SK-N-SH (cell line): Measurements from ENCODE around the gene LRRC36.

ENCODE experiments used
- EZH2phosphoT487 ChIP-seq: fragments of 200-600 bp; sonication (generic); IDR thresholded peaks from 2 replicates; pipeline ENCODE4 v1.6.1; 2017; ENCODE audit warnings: low read depth, mixed run types, mild to moderate bottlenecking, antibody characterized with exemption, moderate library complexity, borderline replicate concordance
- TF ChIP-seq, protein P1 (sequence below): fragments of 200-600 bp; sonication (generic); IDR thresholded peaks from 2 replicates; pipeline ENCODE4 v1.6.1; 2017; ENCODE audit warnings: antibody characterized with exemption, mild to moderate bottlenecking, moderate library complexity

DNA sequence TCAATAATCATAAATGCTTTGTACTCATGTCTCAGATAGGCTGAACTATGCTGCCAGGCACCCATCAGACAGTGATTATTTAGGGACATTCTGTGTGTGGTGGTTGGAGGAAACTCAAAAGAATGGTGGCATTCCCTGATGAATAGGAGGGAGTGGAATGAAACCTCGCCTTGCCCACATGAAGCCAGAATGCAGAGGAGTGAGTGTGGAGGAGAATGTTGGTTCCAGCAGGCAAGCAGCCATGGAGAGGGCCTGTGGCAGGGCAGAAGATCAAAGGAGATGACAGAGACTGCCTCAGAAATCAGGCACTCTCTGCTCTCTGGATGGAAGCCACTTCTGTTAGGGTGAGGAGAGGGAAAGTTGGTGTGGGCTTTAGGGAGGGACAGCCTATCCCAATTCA lies 22.6 kb upstream of the LRRC36 start:
- no peak for TF ChIP-seq EZH2phosphoT487
- TF ChIP-seq, protein P1, sequence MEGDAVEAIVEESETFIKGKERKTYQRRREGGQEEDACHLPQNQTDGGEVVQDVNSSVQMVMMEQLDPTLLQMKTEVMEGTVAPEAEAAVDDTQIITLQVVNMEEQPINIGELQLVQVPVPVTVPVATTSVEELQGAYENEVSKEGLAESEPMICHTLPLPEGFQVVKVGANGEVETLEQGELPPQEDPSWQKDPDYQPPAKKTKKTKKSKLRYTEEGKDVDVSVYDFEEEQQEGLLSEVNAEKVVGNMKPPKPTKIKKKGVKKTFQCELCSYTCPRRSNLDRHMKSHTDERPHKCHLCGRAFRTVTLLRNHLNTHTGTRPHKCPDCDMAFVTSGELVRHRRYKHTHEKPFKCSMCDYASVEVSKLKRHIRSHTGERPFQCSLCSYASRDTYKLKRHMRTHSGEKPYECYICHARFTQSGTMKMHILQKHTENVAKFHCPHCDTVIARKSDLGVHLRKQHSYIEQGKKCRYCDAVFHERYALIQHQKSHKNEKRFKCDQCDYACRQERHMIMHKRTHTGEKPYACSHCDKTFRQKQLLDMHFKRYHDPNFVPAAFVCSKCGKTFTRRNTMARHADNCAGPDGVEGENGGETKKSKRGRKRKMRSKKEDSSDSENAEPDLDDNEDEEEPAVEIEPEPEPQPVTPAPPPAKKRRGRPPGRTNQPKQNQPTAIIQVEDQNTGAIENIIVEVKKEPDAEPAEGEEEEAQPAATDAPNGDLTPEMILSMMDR: no peak
